SIG-M5 (cell line): ENCODE data around the gene ALK.

ENCODE experiments used
- DNase-seq: peaks from one replicate; lab custom pipeline; 2025; lab: John Stamatoyannopoulos, UW

The ALK gene

DNA sequence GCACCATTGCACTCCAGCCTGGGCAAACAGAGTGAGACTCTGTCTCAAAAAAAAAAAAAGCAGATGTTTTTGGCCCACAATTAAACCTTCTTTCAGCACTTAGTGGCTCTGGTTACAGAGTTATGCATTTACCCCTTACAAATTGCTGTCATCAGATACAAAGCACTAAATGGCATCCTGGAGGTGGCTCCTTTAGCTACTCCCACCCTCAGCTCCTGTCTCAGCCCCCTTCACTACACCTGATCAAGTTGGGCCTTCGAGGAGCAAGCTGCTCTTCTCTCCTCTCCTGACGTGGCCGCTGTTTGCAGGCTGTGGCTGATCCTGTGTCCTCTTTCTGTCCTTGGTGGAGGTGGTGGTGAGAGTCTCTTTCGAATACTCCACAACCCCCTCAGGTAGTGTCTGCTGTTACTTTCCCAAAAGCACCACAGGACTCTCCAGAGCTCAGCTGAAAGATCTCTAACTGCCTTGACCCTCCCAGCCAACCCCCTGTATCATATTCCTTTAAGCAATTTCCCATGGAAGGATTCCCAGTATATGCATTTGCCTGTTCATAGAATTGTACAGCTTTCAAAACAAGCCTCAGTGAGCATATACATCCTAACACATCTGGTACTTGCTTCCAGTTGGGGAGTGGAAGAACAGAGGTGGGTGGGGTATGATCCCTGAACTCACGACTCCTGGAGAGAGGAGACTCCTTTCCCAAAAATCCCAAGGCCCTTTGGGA, 520.3 kb downstream of the ALK start:
- DNase-seq = no peak

GRCh38 chr2:29398384-29399237, 522.8 kb downstream of the ALK start:
- DNase-seq = no peak

DNA sequence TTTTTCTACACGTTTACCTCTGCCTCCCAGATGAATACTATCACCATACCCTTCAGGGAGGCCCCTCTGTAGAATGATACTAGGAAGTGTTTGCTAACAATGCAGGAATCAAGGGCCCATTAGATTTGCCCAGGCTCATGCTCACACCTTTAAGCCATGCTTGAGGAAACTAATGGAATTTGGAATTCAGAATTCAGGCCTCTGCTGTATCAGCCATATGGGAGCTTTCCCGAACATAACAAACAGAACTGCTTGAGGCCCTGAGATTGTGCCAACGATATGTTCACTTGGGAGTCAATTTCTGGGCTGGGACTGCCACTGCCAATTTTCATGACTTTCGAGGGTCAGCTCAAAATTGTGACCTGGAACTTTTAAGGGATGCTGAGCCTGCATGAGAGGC, 523.7 kb downstream of the ALK start:
- DNase-seq = no peak

- DNase-seq = no peak
Observed at GRCh38 chr2:29397039-29397438, 524.3 kb downstream of the ALK start.

DNA sequence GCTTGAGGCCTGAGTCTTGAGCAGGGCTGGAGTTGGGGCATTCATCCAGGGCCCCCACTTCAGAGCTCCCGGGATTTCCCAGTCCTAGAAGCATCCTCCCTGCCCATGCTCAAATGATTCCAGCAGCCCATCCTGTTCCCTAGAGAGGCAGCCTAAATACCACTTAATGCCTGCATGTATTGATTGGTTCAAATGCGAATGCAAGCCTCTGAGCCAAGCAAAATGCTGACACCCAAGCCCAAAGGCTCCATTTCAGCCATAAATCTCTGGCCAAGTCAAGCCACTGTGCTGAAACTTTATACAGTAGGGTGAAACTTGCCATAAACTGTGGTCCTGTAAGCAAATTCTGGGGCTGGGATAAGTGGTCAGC, 526.4 kb downstream of the ALK start:
- no peak for DNase-seq

GRCh38 chr2:29394311-29394980, 526.9 kb downstream of the ALK start:
- no peak for DNase-seq

GRCh38 chr2:29393676-29394075, 527.7 kb downstream of the ALK start:
- DNase-seq = no peak

DNA sequence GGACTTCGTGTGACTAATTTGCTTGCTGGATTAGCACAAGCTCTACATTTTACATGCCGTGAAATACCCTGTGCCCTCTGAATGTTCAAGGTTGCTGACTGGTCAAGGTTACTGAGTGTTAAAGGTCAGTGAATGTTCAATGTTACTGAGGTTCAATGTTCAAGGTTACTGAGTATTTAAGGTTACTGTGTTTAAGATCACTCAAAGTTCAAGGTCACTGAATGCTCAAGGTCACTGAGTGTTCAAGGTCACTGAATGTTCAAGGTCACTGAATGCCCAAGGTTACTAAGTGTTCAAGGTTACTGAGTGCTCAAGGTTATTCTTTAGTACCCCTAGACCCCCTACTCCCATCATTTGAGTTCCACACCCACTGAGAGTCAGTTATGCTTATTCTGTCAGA, 528.6 kb downstream of the ALK start:
- no peak for DNase-seq

- DNase-seq = no peak
Observed at GRCh38 chr2:29390136-29390535, 531.2 kb downstream of the ALK start.

- DNase-seq = no peak
Observed at GRCh38 chr2:29389686-29390085, 531.7 kb downstream of the ALK start.

DNA sequence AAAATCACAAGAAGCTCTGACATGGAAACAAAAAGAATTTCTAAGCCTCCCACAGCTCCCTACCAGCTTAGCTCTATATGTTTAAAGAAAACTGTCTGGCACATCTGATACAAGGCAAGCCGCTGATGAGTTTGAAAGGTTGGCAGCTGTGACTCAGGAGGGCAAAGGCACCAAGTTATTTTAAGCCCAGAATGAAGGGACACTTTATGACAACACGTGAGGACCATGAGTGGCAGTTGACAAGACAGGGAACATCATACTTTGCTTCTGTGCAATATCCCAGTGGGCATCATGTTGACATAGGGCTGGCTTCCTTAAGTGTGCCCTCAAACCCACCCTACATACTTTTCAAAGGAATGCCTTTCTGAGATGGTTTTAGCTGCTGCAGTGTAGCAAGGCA, 533.3 kb downstream of the ALK start:
- DNase-seq = no peak

- DNase-seq = no peak
Observed at GRCh38 chr2:29382486-29382885, 538.9 kb downstream of the ALK start.

GRCh38 chr2:29377788-29378187, 543.6 kb downstream of the ALK start:
- DNase-seq = no peak

- no peak for DNase-seq
Observed at GRCh38 chr2:29376541-29376940, 544.8 kb downstream of the ALK start.

- DNase-seq = no peak
Observed at GRCh38 chr2:29375843-29376242, 545.5 kb downstream of the ALK start.

DNA sequence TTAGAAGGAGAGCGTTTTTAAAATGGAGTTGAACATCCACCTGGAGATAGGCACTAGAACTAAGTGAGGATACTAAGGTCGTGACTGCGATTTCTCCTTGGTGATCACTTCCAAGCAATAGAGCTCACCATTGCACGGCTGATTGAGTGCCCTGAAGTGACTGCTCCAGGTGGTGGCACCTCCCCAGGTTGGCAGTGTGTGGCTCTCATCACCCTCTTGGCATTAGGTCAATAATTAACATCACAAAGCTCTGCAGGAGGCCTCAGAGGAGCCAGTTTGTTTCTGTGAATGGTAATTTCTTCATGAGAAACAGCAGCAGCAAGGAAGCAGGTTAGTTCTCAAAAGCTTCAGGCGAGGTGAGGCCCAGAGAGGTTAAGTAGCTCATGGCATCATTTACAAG, 546.6 kb downstream of the ALK start:
- DNase-seq = no peak

- no peak for DNase-seq
Observed at GRCh38 chr2:29373870-29374269, 547.5 kb downstream of the ALK start.

GRCh38 chr2:29372185-29372584, 549.2 kb downstream of the ALK start:
- no peak for DNase-seq

DNA sequence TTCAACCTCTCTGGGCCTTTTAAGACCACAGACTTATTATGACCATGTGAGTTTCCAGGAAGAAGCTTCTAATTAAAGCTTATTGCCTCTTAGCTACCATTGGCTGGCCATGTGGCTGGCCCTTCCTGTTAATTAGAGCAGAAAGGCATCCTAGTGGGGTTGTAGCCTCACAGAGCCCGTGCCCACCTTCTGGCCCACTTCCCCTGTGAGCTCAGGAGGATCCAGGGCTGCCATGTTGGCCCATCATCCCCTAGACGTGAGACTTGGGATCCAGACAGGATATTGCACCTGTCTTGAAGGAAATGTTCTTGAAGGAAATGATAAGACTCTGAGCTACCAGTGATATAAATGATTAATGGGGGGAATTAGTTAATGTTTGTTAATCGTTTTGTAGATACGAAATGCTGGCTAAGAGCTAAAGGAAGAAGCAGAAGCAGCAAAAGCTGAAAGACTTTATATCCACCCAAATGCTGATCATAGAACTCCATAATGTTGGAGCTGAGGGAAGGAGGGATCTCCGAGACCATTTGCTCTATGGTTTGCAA, 550.7 kb downstream of the ALK start:
- no peak for DNase-seq

- no peak for DNase-seq
Observed at GRCh38 chr2:29370173-29370572, 551.2 kb downstream of the ALK start.

DNA sequence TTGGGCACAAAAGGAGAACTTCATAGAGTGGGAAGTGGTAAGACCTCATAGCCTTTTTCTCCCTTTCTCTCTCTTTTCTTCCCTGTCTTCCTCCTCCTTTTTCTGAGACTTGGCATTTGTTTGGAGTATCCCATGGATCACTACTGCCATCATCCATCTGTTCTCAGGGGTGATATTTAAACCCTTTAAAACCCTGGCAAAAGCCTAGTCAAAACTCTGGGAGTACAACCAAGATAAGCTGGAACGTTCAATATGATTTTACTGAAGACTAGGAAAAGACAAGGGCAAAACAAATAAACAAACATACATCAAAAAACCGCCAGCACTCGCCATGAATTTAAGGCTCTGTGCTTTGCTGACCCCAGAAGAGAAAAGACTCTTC, 552.7 kb downstream of the ALK start:
- no peak for DNase-seq

GRCh38 chr2:29367986-29368658, 553.3 kb downstream of the ALK start:
- DNase-seq = no peak
